ENCODE measurements around the gene EBPL.

EBPL gene

GRCh38 chr13:49638030-49638743, 53.1 kb downstream of the EBPL start:
- Histone ChIP-seq H3K4me3 (ENCODE audit: low read length in 2 of 2) (no peak overlapping the region), H3K9ac (ENCODE audit: low read depth in 1 of 2, low read length in 2 of 2) (no peak overlapping the region), H3K36me3 (ENCODE audit: control insufficient read depth in 2 of 2, insufficient read depth in 2 of 2, low read length in 2 of 2) (no peaks in the 10 kb centered on the region), H3K27me3 (ENCODE audit: control insufficient read depth in 2 of 2, insufficient read depth in 2 of 2, low read length in 2 of 2) (no peaks in the 10 kb centered on the region), H3K4me1 (ENCODE audit: control insufficient read depth in 2 of 2, insufficient read depth in 2 of 2, low read length in 2 of 2) (no peaks in the 10 kb centered on the region), H3K27ac (ENCODE audit: low read depth in 2 of 2, low read length in 2 of 2) (no peak overlapping the region), H3K9me3 (ENCODE audit: control insufficient read depth in 2 of 2, low read length in 2 of 2) (no peaks in the 10 kb centered on the region)

- Histone ChIP-seq H3K4me3 (ENCODE audit: low read length in 2 of 2) (no peak overlapping the region), H3K27me3 (ENCODE audit: control insufficient read depth in 2 of 2, insufficient read depth in 2 of 2, low read length in 2 of 2) (no peaks in the 10 kb centered on the region), H3K27ac (ENCODE audit: low read depth in 2 of 2, low read length in 2 of 2) (no peak overlapping the region), H3K9ac (ENCODE audit: low read depth in 1 of 2, low read length in 2 of 2) (no peak overlapping the region), H3K9me3 (ENCODE audit: control insufficient read depth in 2 of 2, low read length in 2 of 2) (no peaks in the 10 kb centered on the region), H3K4me1 (ENCODE audit: control insufficient read depth in 2 of 2, insufficient read depth in 2 of 2, low read length in 2 of 2) (no peaks in the 10 kb centered on the region), H3K36me3 (ENCODE audit: control insufficient read depth in 2 of 2, insufficient read depth in 2 of 2, low read length in 2 of 2) (no peaks in the 10 kb centered on the region)
Measured at GRCh38 chr13:49636705-49637104, 54.6 kb downstream of the EBPL start.

- Histone ChIP-seq H3K27me3 (ENCODE audit: control insufficient read depth in 2 of 2, insufficient read depth in 2 of 2, low read length in 2 of 2) (no peaks in the 10 kb centered on the region), H3K36me3 (ENCODE audit: control insufficient read depth in 2 of 2, insufficient read depth in 2 of 2, low read length in 2 of 2) (no peaks in the 10 kb centered on the region), H3K27ac (ENCODE audit: low read depth in 2 of 2, low read length in 2 of 2) (no peak overlapping the region), H3K9me3 (ENCODE audit: control insufficient read depth in 2 of 2, low read length in 2 of 2) (no peaks in the 10 kb centered on the region), H3K4me3 (ENCODE audit: low read length in 2 of 2) (peak overlapping the region; percentile 32 to 43), H3K9ac (ENCODE audit: low read depth in 1 of 2, low read length in 2 of 2) (no peak overlapping the region), H3K4me1 (ENCODE audit: control insufficient read depth in 2 of 2, insufficient read depth in 2 of 2, low read length in 2 of 2) (no peaks in the 10 kb centered on the region)
Measured at GRCh38 chr13:49635599-49636433, 55.5 kb downstream of the EBPL start.

- H3K9ac ChIP-seq (ENCODE audit: low read depth in 1 of 2, low read length in 2 of 2): no peak overlapping the region
- H3K9me3 ChIP-seq (ENCODE audit: control insufficient read depth in 2 of 2, low read length in 2 of 2): no peaks in the 10 kb centered on the region
- H3K27me3 ChIP-seq (ENCODE audit: control insufficient read depth in 2 of 2, insufficient read depth in 2 of 2, low read length in 2 of 2): no peaks in the 10 kb centered on the region
- no peaks in the 10 kb centered on the region for H3K4me1 ChIP-seq (ENCODE audit: control insufficient read depth in 2 of 2, insufficient read depth in 2 of 2, low read length in 2 of 2)
- H3K4me3 ChIP-seq (ENCODE audit: low read length in 2 of 2): no peak overlapping the region
- no peak overlapping the region for H3K27ac ChIP-seq (ENCODE audit: low read depth in 2 of 2, low read length in 2 of 2)
- H3K36me3 ChIP-seq (ENCODE audit: control insufficient read depth in 2 of 2, insufficient read depth in 2 of 2, low read length in 2 of 2): no peaks in the 10 kb centered on the region
Measured at GRCh38 chr13:49633710-49634109, 57.6 kb downstream of the EBPL start.

- H3K36me3 ChIP-seq (ENCODE audit: control insufficient read depth in 2 of 2, insufficient read depth in 2 of 2, low read length in 2 of 2): no peaks in the 10 kb centered on the region
- H3K9ac ChIP-seq (ENCODE audit: low read depth in 1 of 2, low read length in 2 of 2): no peak overlapping the region
- no peak overlapping the region for H3K27ac ChIP-seq (ENCODE audit: low read depth in 2 of 2, low read length in 2 of 2)
- peaks cover 0 to 6% of the 10 kb centered on the region in 2 donors for H3K4me1 ChIP-seq (ENCODE audit: control insufficient read depth in 2 of 2, insufficient read depth in 2 of 2, low read length in 2 of 2)
- H3K4me3 ChIP-seq (ENCODE audit: low read length in 2 of 2): no peak overlapping the region
- H3K27me3 ChIP-seq (ENCODE audit: control insufficient read depth in 2 of 2, insufficient read depth in 2 of 2, low read length in 2 of 2): no peaks in the 10 kb centered on the region
- no peaks in the 10 kb centered on the region for H3K9me3 ChIP-seq (ENCODE audit: control insufficient read depth in 2 of 2, low read length in 2 of 2)
Measured at GRCh38 chr13:49632156-49632555, 59.1 kb downstream of the EBPL start.

GRCh38 chr13:49630580-49630979, 60.7 kb downstream of the EBPL start:
- no peaks in the 10 kb centered on the region for H3K9me3 ChIP-seq (ENCODE audit: control insufficient read depth in 2 of 2, low read length in 2 of 2)
- H3K27ac ChIP-seq (ENCODE audit: low read depth in 2 of 2, low read length in 2 of 2): no peak overlapping the region
- H3K9ac ChIP-seq (ENCODE audit: low read depth in 1 of 2, low read length in 2 of 2): no peak overlapping the region
- no peaks in the 10 kb centered on the region for H3K36me3 ChIP-seq (ENCODE audit: control insufficient read depth in 2 of 2, insufficient read depth in 2 of 2, low read length in 2 of 2)
- H3K4me3 ChIP-seq (ENCODE audit: low read length in 2 of 2): no peak overlapping the region
- H3K4me1 ChIP-seq (ENCODE audit: control insufficient read depth in 2 of 2, insufficient read depth in 2 of 2, low read length in 2 of 2): peaks cover 2 to 11% of the 10 kb centered on the region in 2 donors
- no peaks in the 10 kb centered on the region for H3K27me3 ChIP-seq (ENCODE audit: control insufficient read depth in 2 of 2, insufficient read depth in 2 of 2, low read length in 2 of 2)

- H3K9me3 ChIP-seq (ENCODE audit: control insufficient read depth in 2 of 2, low read length in 2 of 2): no peaks in the 10 kb centered on the region
- peak overlapping the region in 1 of 2 donors; percentile 15 for H3K4me3 ChIP-seq (ENCODE audit: low read length in 2 of 2)
- no peak overlapping the region for H3K9ac ChIP-seq (ENCODE audit: low read depth in 1 of 2, low read length in 2 of 2)
- H3K36me3 ChIP-seq (ENCODE audit: control insufficient read depth in 2 of 2, insufficient read depth in 2 of 2, low read length in 2 of 2): no peaks in the 10 kb centered on the region
- no peak overlapping the region for H3K27ac ChIP-seq (ENCODE audit: low read depth in 2 of 2, low read length in 2 of 2)
- H3K4me1 ChIP-seq (ENCODE audit: control insufficient read depth in 2 of 2, insufficient read depth in 2 of 2, low read length in 2 of 2): peaks cover 6 to 16% of the 10 kb centered on the region in 2 donors
- H3K27me3 ChIP-seq (ENCODE audit: control insufficient read depth in 2 of 2, insufficient read depth in 2 of 2, low read length in 2 of 2): no peaks in the 10 kb centered on the region
Measured at GRCh38 chr13:49629947-49630346, 61.3 kb downstream of the EBPL start.

- Histone ChIP-seq H3K27me3 (ENCODE audit: control insufficient read depth in 2 of 2, insufficient read depth in 2 of 2, low read length in 2 of 2) (no peaks in the 10 kb centered on the region), H3K4me3 (ENCODE audit: low read length in 2 of 2) (peak overlapping the region in 1 of 2 donors; percentile 78), H3K9ac (ENCODE audit: low read depth in 1 of 2, low read length in 2 of 2) (no peak overlapping the region), H3K27ac (ENCODE audit: low read depth in 2 of 2, low read length in 2 of 2) (no peak overlapping the region), H3K36me3 (ENCODE audit: control insufficient read depth in 2 of 2, insufficient read depth in 2 of 2, low read length in 2 of 2) (no peaks in the 10 kb centered on the region), H3K4me1 (ENCODE audit: control insufficient read depth in 2 of 2, insufficient read depth in 2 of 2, low read length in 2 of 2) (peaks cover 6 to 16% of the 10 kb centered on the region in 2 donors), H3K9me3 (ENCODE audit: control insufficient read depth in 2 of 2, low read length in 2 of 2) (no peaks in the 10 kb centered on the region)
Measured at GRCh38 chr13:49629196-49629938, 61.9 kb downstream of the EBPL start.

- H3K4me3 ChIP-seq (ENCODE audit: low read length in 2 of 2): peak within 1 kb of the TSS; percentile 52 to 78
- peak within 1 kb of the TSS in 1 of 2 donors; percentile 51 for H3K9ac ChIP-seq (ENCODE audit: low read depth in 1 of 2, low read length in 2 of 2)
Measured at GRCh38 chr13:49627831-49628652, 63.2 kb downstream of the EBPL start, which contains the start of gene ARL11. TSS of gene ARL11 (plus strand) at chr13:49628507. CDS start at chr13:49630448, 1,941 bp downstream.

More at GRCh38 chr13:49627831-49628652, 63.2 kb downstream of the EBPL start, which contains the start of gene ARL11:
- no peaks in the 10 kb centered on the region for H3K27me3 ChIP-seq (ENCODE audit: control insufficient read depth in 2 of 2, insufficient read depth in 2 of 2, low read length in 2 of 2)
- no peaks in the 10 kb centered on the region for H3K9me3 ChIP-seq (ENCODE audit: control insufficient read depth in 2 of 2, low read length in 2 of 2)
- H3K27ac ChIP-seq (ENCODE audit: low read depth in 2 of 2, low read length in 2 of 2): no peak within 1 kb of the TSS
- no peaks in the 10 kb centered on the region for H3K36me3 ChIP-seq (ENCODE audit: control insufficient read depth in 2 of 2, insufficient read depth in 2 of 2, low read length in 2 of 2)
- H3K4me1 ChIP-seq (ENCODE audit: control insufficient read depth in 2 of 2, insufficient read depth in 2 of 2, low read length in 2 of 2): peaks cover 6 to 16% of the 10 kb centered on the region in 2 donors

Data from mucosa of rectum (tissue), 2 donors.